Ectodermal cell (in vitro differentiated cells): ENCODE data around the gene SUSD2.
"Not testable (repeated sequence)": the region's sequence is repeated elsewhere in the genome, so short reads cannot be mapped to it uniquely, and the experiment has no call there.

Source experiments
- H3K27ac ChIP-seq: 2 replicates; pipeline ENCODE4 v1.7.0; 2013; ENCODE audit warnings: mild to moderate bottlenecking, low read depth, low read length; ENCODE audit not compliant: insufficient read depth, poor library complexity, severe bottlenecking
- H3K27me3 ChIP-seq: 2 replicates; pipeline ENCODE4 v1.7.0; 2013; ENCODE audit warnings: mild to moderate bottlenecking, low read length; ENCODE audit not compliant: insufficient read depth, control insufficient read depth, poor library complexity, severe bottlenecking
- H3K36me3 ChIP-seq: one replicate; pipeline ENCODE4 v1.7.0; 2013; ENCODE audit warnings: low read length; ENCODE audit not compliant: control insufficient read depth, insufficient read depth
- H3K4me1 ChIP-seq: one replicate; pipeline ENCODE4 v1.7.0; 2013; ENCODE audit warnings: low read length; ENCODE audit not compliant: control insufficient read depth, insufficient read depth
- H3K4me3 ChIP-seq: 2 replicates; pipeline ENCODE4 v1.7.0; 2013; ENCODE audit warnings: low read depth, low read length, control low read depth; ENCODE audit not compliant: insufficient read depth
- H3K9me3 ChIP-seq: 2 replicates; pipeline ENCODE4 v1.7.0; 2013; ENCODE audit warnings: mild to moderate bottlenecking, low read length, moderate library complexity; ENCODE audit not compliant: control insufficient read depth
- WGBS, 2 experiments: methylation state at CpG; one replicate each; pipeline ENCODE4 v1.1.7; 2013; ENCODE audit warnings: missing lambda C conversion rate in 2 of 2; 5-methylcytosine and 5-hydroxymethylcytosine counted together

SUSD2 gene

GRCh38 chr22:24201681-24202614, 20.7 kb downstream of the SUSD2 start:
- H3K9me3 ChIP-seq = no peaks in the 10 kb centered on the region
- H3K36me3 ChIP-seq = no peaks in the 10 kb centered on the region
- no peaks in the 10 kb centered on the region for H3K27me3 ChIP-seq
- no peak overlapping the region for H3K4me3 ChIP-seq
- WGBS, 2 experiments = 92 to 93% methylated on average over 26 of the region's 26 CpGs
- H3K4me1 ChIP-seq = no peaks in the 10 kb centered on the region
- H3K27ac ChIP-seq = no peak overlapping the region

DNA sequence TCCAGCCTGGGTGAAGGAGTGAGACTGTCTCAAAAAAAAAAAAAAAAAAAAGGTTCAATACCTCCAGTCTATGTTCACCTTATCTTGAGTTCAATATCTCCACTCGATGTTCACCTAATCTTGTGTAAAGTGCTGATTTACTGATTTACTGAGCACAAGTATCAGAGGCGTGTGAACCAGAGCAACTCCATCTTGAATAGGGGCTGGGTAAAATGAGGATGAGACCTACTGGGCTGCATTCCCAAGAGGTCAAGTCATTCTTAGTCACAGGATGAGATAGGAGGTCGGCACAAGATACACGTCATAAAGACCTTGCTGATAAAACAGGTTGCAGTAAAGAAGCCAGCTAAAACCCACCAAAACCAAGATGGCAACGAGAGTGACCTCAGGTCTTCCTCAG, 22.6 kb downstream of the SUSD2 start:
- not testable (repeated sequence) for H3K4me1 ChIP-seq, H3K9me3 ChIP-seq, H3K4me3 ChIP-seq, H3K36me3 ChIP-seq, H3K27ac ChIP-seq, H3K27me3 ChIP-seq
- WGBS, 2 experiments = 95% methylated on average over 5 of the region's 5 CpGs

DNA sequence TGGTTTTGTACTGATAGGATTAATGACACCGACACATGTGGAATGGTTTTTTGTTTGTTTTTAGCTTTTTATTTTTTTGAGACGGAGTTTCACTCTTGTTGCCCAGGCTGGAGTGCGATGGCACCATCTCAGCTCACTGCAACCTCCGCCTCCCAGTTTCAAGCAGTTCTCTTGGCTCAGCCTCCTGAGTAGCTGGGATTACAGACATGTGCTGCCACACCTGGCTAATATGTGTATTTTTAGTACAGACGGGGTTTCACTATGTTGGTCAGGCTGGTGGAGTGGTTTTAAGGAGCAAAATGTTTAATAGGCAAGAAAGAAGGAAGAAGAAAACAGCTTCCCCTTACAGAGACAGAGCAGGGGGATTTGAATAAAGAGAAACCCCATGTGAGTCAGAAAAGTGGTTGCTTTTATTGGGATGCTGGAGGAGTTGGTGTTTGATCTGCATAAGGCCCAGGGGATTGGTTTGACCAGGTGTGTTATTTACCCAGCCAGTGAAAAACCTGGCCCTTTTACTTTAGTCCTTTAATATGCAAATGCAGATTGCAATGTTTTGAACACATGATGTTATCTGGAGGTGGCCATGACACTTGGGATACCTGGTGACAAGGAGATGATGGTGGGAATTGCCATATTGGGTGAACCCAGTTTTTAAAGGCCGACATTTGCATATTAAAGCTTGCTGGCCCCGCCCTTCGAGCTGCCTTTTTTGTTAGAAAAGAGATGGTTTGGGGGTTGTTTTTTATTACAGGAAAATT, 24.3 kb downstream of the SUSD2 start:
- Histone ChIP-seq H3K27ac (no peak overlapping the region), H3K4me1 (no peaks in the 10 kb centered on the region), H3K4me3 (no peak overlapping the region), H3K9me3 (no peaks in the 10 kb centered on the region), H3K36me3 (no peaks in the 10 kb centered on the region), H3K27me3 (no peaks in the 10 kb centered on the region)
- WGBS, 2 experiments = 91 to 95% methylated on average over 8 of the region's 8 CpGs

- H3K9me3 ChIP-seq, H3K27ac ChIP-seq, H3K4me3 ChIP-seq, H3K36me3 ChIP-seq, H3K27me3 ChIP-seq, H3K4me1 ChIP-seq: not testable (repeated sequence)
- 91 to 92% methylated on average over 15 of the region's 15 CpGs for WGBS, 2 experiments
These were observed 25.4 kb downstream of the SUSD2 start for GRCh38 chr22:24206460-24207263.

DNA sequence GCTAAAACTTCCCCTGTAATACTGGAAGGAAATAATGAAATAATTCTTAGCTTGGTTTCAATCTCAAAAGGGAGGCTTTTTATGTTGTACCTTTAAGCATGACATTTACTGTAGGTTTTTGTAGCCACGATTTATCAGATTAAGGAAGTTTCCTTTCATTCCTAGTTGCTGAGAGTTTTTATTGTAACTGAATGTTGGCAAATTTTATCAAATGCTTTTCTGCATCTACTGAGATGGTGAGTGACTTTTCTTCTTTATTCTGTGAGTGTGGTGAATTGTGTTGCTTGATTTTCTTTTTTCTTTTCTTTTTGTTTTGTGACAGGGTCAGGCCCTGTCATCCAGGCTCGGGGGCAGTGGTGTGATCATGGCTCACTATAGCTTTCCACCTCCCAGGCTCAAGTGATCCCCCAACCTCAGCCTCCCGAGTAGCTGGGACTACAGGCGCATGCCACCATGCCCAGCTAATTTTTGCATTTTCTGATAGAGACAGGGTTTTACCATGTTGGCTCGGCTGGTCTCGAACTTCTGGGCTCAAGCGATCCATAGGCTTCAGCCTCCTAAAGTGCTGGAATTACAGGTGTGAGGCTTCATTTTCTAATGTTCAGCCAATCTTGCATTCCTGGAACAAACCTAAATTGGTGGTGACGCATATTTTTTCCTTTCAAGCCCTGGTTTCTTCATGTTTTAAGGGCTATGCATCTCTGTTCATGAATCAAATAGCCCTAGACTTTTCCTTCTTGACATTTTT, 26.2 kb downstream of the SUSD2 start:
- Histone ChIP-seq H3K27ac (no peak overlapping the region), H3K27me3 (no peaks in the 10 kb centered on the region), H3K36me3 (no peaks in the 10 kb centered on the region), H3K4me1 (no peaks in the 10 kb centered on the region), H3K4me3 (no peak overlapping the region), H3K9me3 (no peaks in the 10 kb centered on the region)
- WGBS, 2 experiments = 89 to 92% methylated on average over 8 of the region's 8 CpGs

DNA sequence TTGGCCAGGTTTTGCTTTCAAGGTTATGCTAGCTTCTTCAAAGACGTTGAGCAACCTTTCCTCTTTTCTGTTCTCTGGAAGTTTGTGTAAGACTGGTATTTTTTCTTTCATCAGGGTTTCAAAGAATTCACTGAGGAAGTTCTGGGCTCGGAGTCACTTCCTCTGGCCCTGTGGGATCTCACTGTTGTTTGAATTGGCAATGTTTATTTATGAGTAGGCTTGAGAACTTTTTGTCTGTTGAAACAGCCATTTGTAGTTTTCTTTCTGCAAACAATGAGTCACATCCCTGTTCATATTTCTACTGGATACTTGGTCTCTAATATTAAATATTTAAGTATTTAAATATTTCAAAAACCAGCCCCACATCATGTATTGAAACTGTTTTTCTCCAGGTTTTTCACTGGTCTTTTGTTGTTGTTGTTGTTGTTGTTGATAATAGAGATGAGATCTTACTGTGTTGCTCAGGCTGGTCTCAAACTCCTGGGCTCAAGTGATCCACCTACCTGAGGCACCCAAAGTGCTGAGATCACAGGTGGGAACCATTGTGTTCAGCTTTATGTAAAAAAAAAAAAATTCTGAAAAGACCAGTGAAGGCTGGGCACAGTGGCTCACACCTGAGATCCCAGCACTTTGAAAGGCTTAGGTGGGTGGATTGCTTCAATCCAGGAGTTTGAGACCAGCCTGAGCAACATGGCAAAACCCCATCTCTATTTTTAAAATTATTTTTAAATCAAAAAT, 26.9 kb downstream of the SUSD2 start:
- Histone ChIP-seq H3K9me3 (no peaks in the 10 kb centered on the region), H3K36me3 (no peaks in the 10 kb centered on the region), H3K27me3 (no peaks in the 10 kb centered on the region), H3K27ac (no peak overlapping the region), H3K4me3 (no peak overlapping the region), H3K4me1 (no peaks in the 10 kb centered on the region)
- 49 to 50% methylated on average over 2 of the region's 2 CpGs for WGBS, 2 experiments

DNA sequence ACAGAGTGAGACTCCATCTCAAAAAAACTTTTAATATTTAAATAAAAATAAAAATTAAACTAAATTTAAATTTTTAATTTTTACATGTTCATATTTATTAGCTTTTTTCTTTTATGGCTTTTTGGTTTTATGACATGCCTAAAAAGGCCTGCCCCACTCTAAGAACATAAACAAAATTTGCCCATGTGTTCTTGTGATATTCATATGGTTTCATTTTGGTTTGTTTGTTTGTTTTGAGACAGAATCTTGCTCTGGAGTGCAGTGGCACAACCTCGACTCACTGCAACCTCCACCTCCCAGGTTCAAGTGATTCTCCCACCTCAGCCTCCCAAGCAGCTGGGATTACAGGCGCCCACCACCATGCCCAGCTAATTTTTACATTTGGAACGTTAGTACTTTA, 27.7 kb downstream of the SUSD2 start:
- Histone ChIP-seq H3K4me1 (no peaks in the 10 kb centered on the region), H3K9me3 (no peaks in the 10 kb centered on the region), H3K36me3 (no peaks in the 10 kb centered on the region), H3K27me3 (no peaks in the 10 kb centered on the region), H3K4me3 (no peak overlapping the region), H3K27ac (no peak overlapping the region)
- WGBS, 2 experiments = 90 to 96% methylated on average over 3 of the region's 3 CpGs

DNA sequence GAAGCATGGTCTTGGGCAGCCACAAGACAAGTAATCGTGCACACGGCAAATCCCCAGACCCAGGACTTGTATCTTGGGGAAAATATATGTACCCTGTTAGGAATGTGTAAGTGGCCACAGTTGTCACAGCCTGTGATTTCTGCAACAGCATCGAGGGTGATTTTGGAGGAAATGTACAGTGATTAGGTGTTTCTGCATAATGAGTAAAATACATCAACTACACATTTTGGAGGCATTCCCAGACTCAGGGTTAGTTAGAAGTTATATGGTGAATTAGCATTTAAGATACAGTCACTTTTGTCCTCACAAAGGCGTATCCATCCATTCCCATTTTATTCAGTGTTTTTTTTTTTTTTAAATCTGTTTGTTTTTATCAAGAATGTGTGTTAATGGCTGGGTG, 28.4 kb downstream of the SUSD2 start:
- no peaks in the 10 kb centered on the region for H3K36me3 ChIP-seq
- no peak overlapping the region for H3K27ac ChIP-seq
- no peaks in the 10 kb centered on the region for H3K4me1 ChIP-seq
- H3K27me3 ChIP-seq = no peaks in the 10 kb centered on the region
- no peaks in the 10 kb centered on the region for H3K9me3 ChIP-seq
- 86 to 98% methylated on average over 3 to 4 of the region's 4 CpGs for WGBS, 2 experiments
- H3K4me3 ChIP-seq = no peak overlapping the region

DNA sequence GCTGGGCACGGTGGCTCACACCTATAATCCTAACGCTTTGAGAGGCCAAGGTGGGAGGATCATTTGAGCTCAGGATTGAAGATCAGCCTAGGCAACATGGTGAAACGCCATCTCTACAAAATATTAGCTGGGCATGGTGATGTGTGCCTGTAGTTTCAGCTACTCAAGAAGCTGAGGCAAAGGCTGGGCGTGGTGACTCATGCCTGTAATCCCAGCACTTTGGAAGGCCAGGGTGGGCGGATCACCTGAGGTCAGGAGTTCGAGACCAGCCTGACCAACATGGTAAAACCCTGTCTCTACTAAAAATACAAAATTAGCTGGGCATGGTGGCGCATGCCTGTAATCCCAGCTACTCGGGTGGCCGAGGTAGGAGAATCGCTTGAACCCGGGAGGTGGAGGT, 29.1 kb downstream of the SUSD2 start:
- H3K27me3 ChIP-seq, H3K4me3 ChIP-seq, H3K9me3 ChIP-seq, H3K27ac ChIP-seq, H3K4me1 ChIP-seq, H3K36me3 ChIP-seq: not testable (repeated sequence)
- 95% methylated on average over 11 of the region's 11 CpGs for WGBS, 2 experiments
